ENCODE data around the gene TASL. TPM values are rescaled to one million over a fixed set of nuclear protein-coding genes. Genes with fewer than 3 reads are reported as not detected.
A peak's percentile ranks its signal among the peaks of the same experiment; 100 is the strongest.

TASL gene
- total RNA-seq, 1 donor from 2014 or later = 27.7 TPM

DNA sequence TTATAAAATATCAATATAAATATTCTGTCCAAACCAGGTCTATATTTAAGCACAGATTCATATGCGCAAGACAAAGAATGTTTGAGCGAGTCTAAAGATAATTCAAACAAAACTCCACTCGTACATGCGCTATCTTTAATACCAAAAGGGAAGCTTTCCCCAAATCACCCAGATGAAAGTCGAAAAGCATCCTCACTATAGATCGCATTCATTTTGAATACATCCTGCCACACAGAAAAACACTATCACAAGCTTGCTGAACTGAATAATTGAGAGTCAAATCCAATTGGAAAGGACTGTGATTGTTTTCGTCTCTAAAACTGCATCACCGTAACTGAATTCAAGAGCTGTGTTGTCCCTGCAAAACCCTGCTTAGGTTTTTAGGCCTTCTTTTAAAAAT lies 685 bp downstream of the TASL start:
- peak overlapping the region; percentile 93 for H3K4me3 Mint-ChIP-seq
- POLR2A ChIA-PET = interaction anchor here (0.8 to 2.7 kb wide), 5 partner anchors 8 to 312 kb away, joined by 3 to 25 read pairs (median 19); partner anchors contain the start of genes GK and TAB3
- intact Hi-C loops (cut with micrococcal nuclease) = loop anchor here (1.0 to 10.0 kb wide), 6 partner anchors 9 to 660 kb away; partner anchors contain the start of gene TAB3
- peaks cover 29% of the 10 kb centered on the region for H3K36me3 Mint-ChIP-seq (ENCODE audit: low read depth)
- H3K27ac Mint-ChIP-seq = peak overlapping the region; percentile 96
- TF ChIP-seq, protein P1, sequence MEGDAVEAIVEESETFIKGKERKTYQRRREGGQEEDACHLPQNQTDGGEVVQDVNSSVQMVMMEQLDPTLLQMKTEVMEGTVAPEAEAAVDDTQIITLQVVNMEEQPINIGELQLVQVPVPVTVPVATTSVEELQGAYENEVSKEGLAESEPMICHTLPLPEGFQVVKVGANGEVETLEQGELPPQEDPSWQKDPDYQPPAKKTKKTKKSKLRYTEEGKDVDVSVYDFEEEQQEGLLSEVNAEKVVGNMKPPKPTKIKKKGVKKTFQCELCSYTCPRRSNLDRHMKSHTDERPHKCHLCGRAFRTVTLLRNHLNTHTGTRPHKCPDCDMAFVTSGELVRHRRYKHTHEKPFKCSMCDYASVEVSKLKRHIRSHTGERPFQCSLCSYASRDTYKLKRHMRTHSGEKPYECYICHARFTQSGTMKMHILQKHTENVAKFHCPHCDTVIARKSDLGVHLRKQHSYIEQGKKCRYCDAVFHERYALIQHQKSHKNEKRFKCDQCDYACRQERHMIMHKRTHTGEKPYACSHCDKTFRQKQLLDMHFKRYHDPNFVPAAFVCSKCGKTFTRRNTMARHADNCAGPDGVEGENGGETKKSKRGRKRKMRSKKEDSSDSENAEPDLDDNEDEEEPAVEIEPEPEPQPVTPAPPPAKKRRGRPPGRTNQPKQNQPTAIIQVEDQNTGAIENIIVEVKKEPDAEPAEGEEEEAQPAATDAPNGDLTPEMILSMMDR (IDR thresholded peaks at IDR 0.05) = no peak
- no peak for DNase-seq
- peaks cover 41% of the 10 kb centered on the region for H3K4me1 Mint-ChIP-seq
- CTCF ChIA-PET = interaction anchor here (1.5 kb wide), 1 partner anchor 17 kb away, joined by 16 read pairs; no protein-coding TSS in a partner anchor
- ATAC-seq (ENCODE audit: low read depth) = no peak
- no peaks in the 10 kb centered on the region for H3K27me3 Mint-ChIP-seq
- no peaks in the 10 kb centered on the region for H3K9me3 Mint-ChIP-seq

DNA sequence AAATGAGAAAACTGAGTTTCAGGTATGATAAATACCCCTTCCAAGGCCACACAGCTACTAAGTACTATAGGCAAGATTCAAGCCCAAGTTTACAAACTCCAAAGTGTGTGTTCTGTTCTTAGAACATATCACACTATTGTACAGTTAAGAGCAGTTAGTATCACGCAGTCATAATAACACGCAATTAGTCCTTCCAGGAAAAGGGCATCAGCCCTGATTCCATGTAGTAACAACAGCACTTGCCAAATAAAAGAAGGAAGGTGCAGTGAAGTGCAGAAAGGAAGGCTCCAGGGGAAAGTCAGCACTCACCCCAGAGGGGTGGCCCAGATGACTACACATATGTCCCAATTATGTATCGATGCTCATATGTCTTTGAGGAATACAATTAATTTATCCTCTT lies 4.4 kb downstream of the TASL start:
- CTCF ChIA-PET = no interaction called here
- Mint-ChIP-seq H3K4me3 (peak overlapping the region; percentile 73), H3K27me3 (no peaks in the 10 kb centered on the region), H3K9me3 (no peaks in the 10 kb centered on the region), H3K27ac (no peak overlapping the region), H3K36me3 (ENCODE audit: low read depth) (peaks cover 42% of the 10 kb centered on the region), H3K4me1 (peaks cover 52% of the 10 kb centered on the region)
- DNase-seq (no peak), ATAC-seq (ENCODE audit: low read depth) (no peak)
- intact Hi-C loops (cut with micrococcal nuclease) = loop anchor here (10.0 kb wide), 1 partner anchor 562 kb away; no protein-coding TSS in a partner anchor
- POLR2A ChIA-PET = interaction anchor here (0.5 to 0.8 kb wide), 2 partner anchors 20 to 649 kb away, joined by 3 read pairs; no protein-coding TSS in a partner anchor
- TF ChIP-seq, protein P1 (IDR thresholded peaks at IDR 0.05) = no peak

DNA sequence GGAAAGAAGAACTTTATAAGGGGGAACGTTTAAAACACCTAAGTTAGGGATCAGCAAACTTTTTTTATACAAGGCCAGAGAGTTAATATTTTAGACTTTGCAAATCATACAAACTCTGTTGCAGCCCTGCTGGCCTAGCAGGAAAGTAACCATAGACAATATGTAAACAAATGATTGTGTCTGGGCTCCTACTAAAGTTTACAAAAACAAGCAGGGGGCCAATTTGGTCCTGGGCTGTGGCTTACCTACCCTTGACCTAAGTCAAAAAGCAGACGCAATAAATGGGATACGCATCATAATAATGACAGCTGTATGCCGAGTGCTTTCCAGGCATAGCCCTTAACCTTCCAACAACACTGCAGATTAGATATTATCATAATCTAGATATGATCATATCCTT lies 4.9 kb downstream of the TASL start:
- peaks cover 55% of the 10 kb centered on the region for H3K4me1 Mint-ChIP-seq
- ATAC-seq (ENCODE audit: low read depth) (no peak), DNase-seq (no peak)
- peak overlapping the region; percentile 81 for H3K4me3 Mint-ChIP-seq
- ChIA-PET CTCF (interaction anchor here (1.5 kb wide), 1 partner anchor 21 kb away, joined by 8 read pairs; no protein-coding TSS in a partner anchor), POLR2A (interaction anchor here (0.8 kb wide), 1 partner anchor 21 kb away, joined by 3 read pairs; no protein-coding TSS in a partner anchor)
- peak overlapping the region; percentile 69 for H3K27ac Mint-ChIP-seq
- TF ChIP-seq, protein P1 (IDR thresholded peaks at IDR 0.05) = no peak
- H3K9me3 Mint-ChIP-seq = no peaks in the 10 kb centered on the region
- no peaks in the 10 kb centered on the region for H3K27me3 Mint-ChIP-seq
- intact Hi-C loops (cut with micrococcal nuclease) = loop anchor here (1.0 to 10.0 kb wide), 2 partner anchors 81 to 562 kb away; partner anchors contain the start of gene GK
- H3K36me3 Mint-ChIP-seq (ENCODE audit: low read depth) = peaks cover 42% of the 10 kb centered on the region

DNA sequence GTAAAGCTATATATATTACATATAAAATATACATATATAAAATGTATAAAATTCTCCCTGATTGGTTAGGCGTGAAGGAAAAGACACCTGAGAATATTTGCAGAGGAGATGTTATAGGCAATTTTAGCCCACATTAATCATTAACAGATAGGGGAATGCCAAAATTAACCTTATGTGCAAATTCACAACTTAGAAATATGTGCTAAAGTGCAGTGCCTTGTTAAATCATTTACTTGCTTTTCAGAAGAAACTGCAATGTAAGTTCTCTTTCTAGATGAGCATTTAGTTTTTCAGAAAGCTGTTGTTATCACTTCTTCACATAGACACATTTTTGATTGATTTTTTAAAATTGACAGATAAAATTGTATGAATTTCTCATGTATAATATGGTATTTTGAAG lies 5.6 kb downstream of the TASL start:
- Mint-ChIP-seq H3K36me3 (ENCODE audit: low read depth) (peaks cover 38% of the 10 kb centered on the region), H3K27me3 (no peaks in the 10 kb centered on the region), H3K4me3 (peak overlapping the region; percentile 81), H3K27ac (no peak overlapping the region), H3K4me1 (peaks cover 57% of the 10 kb centered on the region), H3K9me3 (no peaks in the 10 kb centered on the region)
- POLR2A ChIA-PET = interaction anchor here (0.6 to 2.0 kb wide), 3 partner anchors 16 to 81 kb away, joined by 5 to 10 read pairs (median 6); partner anchors contain the start of gene GK
- DNase-seq = no peak
- TF ChIP-seq, protein P1 (IDR thresholded peaks at IDR 0.05) = no peak
- no peak for ATAC-seq (ENCODE audit: low read depth)
- CTCF ChIA-PET = interaction anchor here (1.5 to 1.8 kb wide), 2 partner anchors 22 to 63 kb away, joined by 4 to 8 read pairs; no protein-coding TSS in a partner anchor
- intact Hi-C loops (cut with micrococcal nuclease) = loop anchor here (1.0 to 10.0 kb wide), 2 partner anchors 81 to 563 kb away; partner anchors contain the start of gene GK

DNA sequence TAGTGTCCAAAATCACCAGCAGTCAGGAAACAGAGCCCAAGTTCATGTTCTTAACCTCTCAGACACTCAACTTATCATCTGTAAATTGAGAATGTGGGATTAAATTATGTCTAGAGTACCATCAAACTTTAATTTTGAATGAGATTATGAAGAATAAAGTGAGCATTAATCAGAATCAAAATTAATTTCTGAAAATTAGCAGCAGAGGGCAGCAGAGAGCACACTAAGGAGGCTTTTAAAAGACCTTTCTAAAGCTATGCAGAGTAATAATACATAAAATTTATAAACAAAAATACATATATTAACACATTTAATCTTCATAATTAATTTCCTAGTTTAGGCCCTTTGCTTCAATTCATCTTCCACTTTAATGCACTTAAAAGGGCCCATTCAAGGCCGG lies 7.1 kb downstream of the TASL start:
- DNase-seq (no peak), ATAC-seq (ENCODE audit: low read depth) (no peak)
- POLR2A ChIA-PET = interaction anchor here (0.5 to 2.0 kb wide), 3 partner anchors 23 to 82 kb away, joined by 3 to 10 read pairs (median 6); partner anchors contain the start of gene GK
- Mint-ChIP-seq H3K36me3 (ENCODE audit: low read depth) (peaks cover 29% of the 10 kb centered on the region), H3K9me3 (no peaks in the 10 kb centered on the region), H3K4me1 (peaks cover 57% of the 10 kb centered on the region), H3K27me3 (no peaks in the 10 kb centered on the region), H3K4me3 (no peak overlapping the region), H3K27ac (no peak overlapping the region)
- intact Hi-C loops (cut with micrococcal nuclease) = loop anchor here (1.0 to 10.0 kb wide), 4 partner anchors 24 to 564 kb away; no protein-coding TSS in a partner anchor
- CTCF ChIA-PET = interaction anchor here (0.6 to 1.8 kb wide), 7 partner anchors 9 to 652 kb away, joined by 3 to 34 read pairs (median 4); no protein-coding TSS in a partner anchor
- TF ChIP-seq, protein P1 (IDR thresholded peaks at IDR 0.05) = no peak
